AG09309 (cell line): Measurements from ENCODE around the gene TMEM255A.

Experiments used
- DNase-seq: peaks from one replicate; pipeline ENCODE4 v3.0.0-alpha.2; 2010; ENCODE audit warnings: low read depth
- H3K4me3 ChIP-seq: 2 replicates; pipeline ENCODE4 v1.5.1; 2011; ENCODE audit warnings: mild to moderate bottlenecking, low read depth, low read length, moderate library complexity; ENCODE audit not compliant: control insufficient read depth
- CTCF ChIP-seq: IDR thresholded peaks from 2 replicates; pipeline ENCODE4 v1.5.1; 2011; ENCODE audit warnings: mild to moderate bottlenecking, low read depth, low read length, inconsistent platforms; ENCODE audit not compliant: insufficient read depth, control insufficient read depth; ENCODE audit errors: missing control alignments

The TMEM255A gene

GRCh38 chrX:120238933-120239332 is 72.3 kb downstream of the TMEM255A start:
- H3K4me3 ChIP-seq, result no peak overlapping the region
- no peak for TF ChIP-seq CTCF
- DNase-seq, result no peak

GRCh38 chrX:120236687-120237479 is 74.4 kb downstream of the TMEM255A start:
- no peak for TF ChIP-seq CTCF
- no peak for DNase-seq
- no peak overlapping the region for H3K4me3 ChIP-seq

- no peak overlapping the region for H3K4me3 ChIP-seq
- DNase-seq, result no peak
- TF ChIP-seq CTCF, result no peak
Observed at GRCh38 chrX:120235284-120235683, 76.0 kb downstream of the TMEM255A start.

GRCh38 chrX:120228187-120228908 is 82.9 kb downstream of the TMEM255A start:
- DNase-seq, result no peak
- H3K4me3 ChIP-seq, result no peak overlapping the region
- TF ChIP-seq CTCF, result no peak

- TF ChIP-seq CTCF, result no peak
- DNase-seq, result no peak
- H3K4me3 ChIP-seq, result no peak overlapping the region
Observed at GRCh38 chrX:120224388-120224787, 86.9 kb downstream of the TMEM255A start.

GRCh38 chrX:120223374-120223773 is 87.9 kb downstream of the TMEM255A start:
- no peak for DNase-seq
- TF ChIP-seq CTCF, result no peak
- no peak overlapping the region for H3K4me3 ChIP-seq
